AG10803 (cell line): ENCODE data around the gene EEF1A1.

Source experiments
- DNase-seq: peaks from one replicate; pipeline ENCODE4 v3.0.0; 2010; ENCODE audit warnings: low read depth
- H3K4me3 ChIP-seq: 2 replicates; pipeline ENCODE4 v1.5.1; 2011; ENCODE audit warnings: mild to moderate bottlenecking, low read length, control low read depth
- CTCF ChIP-seq: conservative IDR thresholded peaks from 2 replicates; pipeline ENCODE4 v1.5.1; 2011; ENCODE audit warnings: mild to moderate bottlenecking, low read length, control low read depth, inconsistent platforms

The EEF1A1 gene

DNA sequence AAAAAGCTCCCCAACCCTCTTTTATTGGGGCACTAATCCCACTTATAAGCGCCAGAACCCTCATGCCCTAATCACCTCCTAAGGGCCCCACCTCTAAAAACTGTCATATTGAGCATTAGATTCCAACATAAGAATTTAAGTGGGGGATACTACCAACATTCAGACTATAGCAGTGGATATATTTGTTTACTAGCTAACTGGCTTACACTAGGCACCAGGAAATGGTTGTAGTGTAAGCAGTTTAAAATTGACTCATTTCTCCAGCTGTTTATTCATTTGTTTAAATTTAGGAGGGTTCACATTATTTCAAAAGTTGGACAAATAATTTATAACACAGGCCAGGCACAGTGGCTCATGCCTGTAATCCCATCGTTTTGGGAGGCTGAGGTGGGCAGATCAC, 36.4 kb downstream of the EEF1A1 start:
- TF ChIP-seq CTCF = no peak
- DNase-seq = no peak
- H3K4me3 ChIP-seq = no peak overlapping the region

DNA sequence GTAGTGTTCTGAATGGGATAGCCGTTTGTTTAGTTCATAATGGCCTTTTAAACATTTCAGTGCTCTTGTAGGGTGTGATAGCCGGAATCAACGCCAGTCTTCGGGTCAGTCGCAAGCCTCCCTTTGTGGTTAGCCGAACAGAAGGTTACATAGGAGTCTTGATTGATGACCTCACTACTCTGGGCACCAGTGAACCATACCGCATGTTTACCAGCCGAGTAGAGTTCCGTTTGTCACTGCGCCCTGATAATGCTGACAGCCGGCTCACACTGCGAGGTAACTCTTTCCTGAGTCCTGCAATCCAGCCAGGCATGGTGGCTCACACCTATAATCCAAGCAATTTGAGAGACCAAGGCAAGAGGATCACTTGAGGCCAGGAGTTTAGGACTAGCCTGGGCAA, 38.9 kb downstream of the EEF1A1 start:
- TF ChIP-seq CTCF = no peak
- no peak overlapping the region for H3K4me3 ChIP-seq
- no peak for DNase-seq

GRCh38 chr6:73477407-73477806, 43.4 kb downstream of the EEF1A1 start:
- H3K4me3 ChIP-seq = no peak overlapping the region
- DNase-seq = no peak
- TF ChIP-seq CTCF = no peak

GRCh38 chr6:73476723-73477122, 44.1 kb downstream of the EEF1A1 start:
- no peak for TF ChIP-seq CTCF
- no peak overlapping the region for H3K4me3 ChIP-seq
- DNase-seq = no peak

GRCh38 chr6:73471686-73472290, 49.0 kb downstream of the EEF1A1 start:
- no peak overlapping the region for H3K4me3 ChIP-seq
- TF ChIP-seq CTCF = no peak
- no peak for DNase-seq
